Measurements from ENCODE around the gene LHPP. TPM values are rescaled to one million over a fixed set of nuclear protein-coding genes. Genes with fewer than 3 reads are reported as not detected.

Gene LHPP
- 9.9 and 14.9 TPM in 2 replicates for total RNA-seq

GRCh38 chr10:124461642-124462347 is at the start of gene LHPP:
TSS of gene LHPP (plus strand) at chr10:124461823. CDS start at chr10:124461863, 40 bp downstream.

GRCh38 chr10:124418726-124419501 is 42.7 kb upstream of the LHPP start, which contains the start of gene OAT:
TSS of gene OAT (minus strand) at chr10:124418923. CDS start at chr10:124412171, 6,752 bp downstream.

DNA sequence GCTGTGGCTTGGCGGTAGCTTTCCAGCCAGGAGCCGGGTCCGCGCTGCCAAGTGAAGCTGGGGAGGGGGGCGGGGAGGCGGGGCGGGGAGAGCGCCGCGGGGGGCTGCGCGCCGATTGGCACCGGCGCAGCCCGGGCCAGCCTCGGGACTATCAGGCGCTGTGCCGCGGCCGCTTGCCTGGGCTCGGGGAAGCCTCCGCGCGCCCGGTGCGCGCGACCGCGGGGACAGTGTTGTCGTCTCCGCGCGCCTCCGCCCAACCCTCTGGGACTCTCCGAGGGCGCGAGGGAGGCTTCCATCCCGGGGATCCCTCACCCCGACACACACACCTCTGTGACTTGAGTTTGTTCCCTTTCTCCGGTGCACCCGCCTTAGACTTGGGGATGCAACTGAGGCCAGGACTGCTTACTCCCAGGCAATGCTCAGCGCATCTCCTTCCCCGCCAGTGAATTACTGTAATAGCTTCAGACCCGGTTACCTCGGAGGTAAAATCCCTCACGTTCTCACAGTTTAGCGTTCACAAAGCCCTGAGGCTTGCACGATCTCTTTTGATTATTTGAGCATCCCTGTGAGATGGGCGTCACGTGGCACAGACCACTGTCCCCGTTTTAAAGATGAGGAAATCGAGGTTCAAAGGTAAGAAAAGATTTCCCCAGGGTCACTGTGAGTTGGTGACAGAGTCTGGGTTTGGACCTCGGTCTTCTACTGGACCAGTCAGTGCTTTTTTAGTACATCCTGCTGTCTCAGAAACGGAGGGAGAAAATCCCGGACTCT is 11.4 kb upstream of the LHPP start, which contains the start of gene NKX1-2:
Gene NKX1-2 (minus strand): TSS at position 24 of the 771 bp plus-strand sequence. CDS start 92 bp downstream, outside the sequence.

Other genes with a start within 250 kb of the LHPP start
- 106 and 143 TPM in 2 replicates for gene OAT, start 42.9 kb upstream of the LHPP start, total RNA-seq
- 3.3 and 4.0 TPM in 2 replicates for gene NKX1-2, start 11.8 kb upstream of the LHPP start, total RNA-seq